Activated B cell treated with CpG ODN at 0.5 μM for 24 hours (primary cell): ENCODE results near the gene CYP46A1. TPM values are rescaled to one million over a fixed set of nuclear protein-coding genes. Genes with fewer than 3 reads are reported as not detected.

Source experiments
- ATAC-seq: fragments of 200-7000 bp; cut with Tn5 transposase; one replicate; pipeline ENCODE4 v1.10.0; 2021; ENCODE audit warnings: low read depth, mild to moderate bottlenecking, moderate library complexity
- CTCF ChIA-PET: fragments of 350-600 bp; sonication (Branson Sonifier 250); formaldehyde crosslinking; loops from one replicate; lab custom pipeline; 2021; ENCODE audit warnings: antibody characterized with exemption; lab: Charles Lee
- POLR2A ChIA-PET: fragments of 350-600 bp; sonication (Branson Sonifier 250); formaldehyde crosslinking; loops from one replicate; lab custom pipeline; 2021; ENCODE audit warnings: antibody characterized with exemption; lab: Charles Lee
- DNase-seq: peaks from one replicate; pipeline ENCODE4 v3.0.0; 2022
- H3K27ac Mint-ChIP-seq: one replicate; pipeline ENCODE4 v1.8.0; 2020; ENCODE audit warnings: mixed read lengths
- H3K27me3 Mint-ChIP-seq: one replicate; pipeline ENCODE4 v1.8.0; 2021; ENCODE audit warnings: mixed read lengths
- H3K36me3 Mint-ChIP-seq: one replicate; pipeline ENCODE4 v1.8.0; 2021; ENCODE audit warnings: low read depth, mixed read lengths
- H3K4me1 Mint-ChIP-seq: one replicate; pipeline ENCODE4 v1.8.0; 2021; ENCODE audit warnings: mixed read lengths
- H3K4me3 Mint-ChIP-seq: one replicate; pipeline ENCODE4 v1.8.0; 2020; ENCODE audit warnings: mild to moderate bottlenecking, mixed read lengths
- H3K9me3 Mint-ChIP-seq: one replicate; pipeline ENCODE4 v1.8.0; 2020; ENCODE audit warnings: mixed read lengths
- intact Hi-C: fragments of 100-400 bp; cut with micrococcal nuclease; formaldehyde crosslinking; loops from one replicate; pipeline ENCODE4 v1.15.1; 2024
- total RNA-seq: library from RNA; stranded (reverse); gene quantifications from 2 replicates; pipeline ENCODE4 v1.2.3, GENCODE V29; 2022
- TF ChIP-seq, protein P1 (sequence below): fragments of 200-600 bp; IDR thresholded peaks from one replicate; pipeline ENCODE4 v1.8.0; 2022; ENCODE audit warnings: antibody characterized with exemption, mild to moderate bottlenecking

Gene CYP46A1
- total RNA-seq, 1 donor from 2014 or later, result not detected

DNA sequence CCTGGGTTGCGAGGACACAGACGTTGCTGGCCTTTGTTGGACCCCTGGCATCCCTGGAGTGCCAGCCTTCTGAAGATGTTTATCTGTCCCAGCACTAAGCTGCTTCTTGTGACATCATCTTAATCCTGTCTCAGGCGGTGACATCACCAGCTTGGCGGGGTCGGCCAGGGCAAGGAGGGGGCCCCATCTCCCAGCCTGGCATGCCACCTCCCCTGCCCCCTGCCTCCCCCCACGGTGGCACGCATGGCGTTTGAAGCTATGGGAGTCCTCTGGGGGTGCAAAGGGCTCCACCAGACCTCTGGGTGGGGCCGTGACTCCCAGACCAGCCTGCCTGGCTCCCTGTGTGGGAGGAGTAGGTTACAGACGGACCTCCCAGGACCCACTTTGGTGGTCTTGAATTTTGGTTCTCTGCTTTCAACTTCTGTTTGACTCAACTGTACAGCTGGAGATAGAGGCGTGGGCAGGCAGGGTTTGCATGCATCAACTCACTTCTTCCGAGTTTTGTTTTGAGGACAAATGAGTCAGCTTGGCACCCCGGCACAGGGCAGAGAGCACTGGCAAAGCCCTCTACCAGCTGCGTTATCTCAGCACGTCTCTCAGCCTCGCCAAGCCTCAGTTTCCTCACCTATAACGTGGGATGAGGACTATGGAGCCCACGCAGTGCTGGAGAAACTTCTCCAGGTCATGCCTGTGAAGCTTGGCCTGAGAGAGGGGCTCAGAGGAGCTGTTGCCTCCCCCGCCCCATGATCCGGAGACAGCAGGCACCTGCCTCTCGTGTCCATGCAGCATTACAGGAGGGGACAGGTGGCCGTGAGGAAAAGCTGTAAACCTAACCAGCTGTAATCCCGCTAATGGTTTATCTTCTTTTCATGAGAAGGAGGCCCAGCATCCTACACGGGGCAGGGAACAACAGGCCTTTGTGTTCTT is 70.3 kb downstream of the CYP46A1 start:
- Mint-ChIP-seq H3K4me3 (no peak overlapping the region), H3K27ac (no peak overlapping the region), H3K27me3 (peaks cover 36% of the 10 kb centered on the region), H3K9me3 (no peaks in the 10 kb centered on the region), H3K4me1 (peaks cover 7% of the 10 kb centered on the region), H3K36me3 (no peaks in the 10 kb centered on the region)
- intact Hi-C loops, result no loop called here
- TF ChIP-seq, protein P1, sequence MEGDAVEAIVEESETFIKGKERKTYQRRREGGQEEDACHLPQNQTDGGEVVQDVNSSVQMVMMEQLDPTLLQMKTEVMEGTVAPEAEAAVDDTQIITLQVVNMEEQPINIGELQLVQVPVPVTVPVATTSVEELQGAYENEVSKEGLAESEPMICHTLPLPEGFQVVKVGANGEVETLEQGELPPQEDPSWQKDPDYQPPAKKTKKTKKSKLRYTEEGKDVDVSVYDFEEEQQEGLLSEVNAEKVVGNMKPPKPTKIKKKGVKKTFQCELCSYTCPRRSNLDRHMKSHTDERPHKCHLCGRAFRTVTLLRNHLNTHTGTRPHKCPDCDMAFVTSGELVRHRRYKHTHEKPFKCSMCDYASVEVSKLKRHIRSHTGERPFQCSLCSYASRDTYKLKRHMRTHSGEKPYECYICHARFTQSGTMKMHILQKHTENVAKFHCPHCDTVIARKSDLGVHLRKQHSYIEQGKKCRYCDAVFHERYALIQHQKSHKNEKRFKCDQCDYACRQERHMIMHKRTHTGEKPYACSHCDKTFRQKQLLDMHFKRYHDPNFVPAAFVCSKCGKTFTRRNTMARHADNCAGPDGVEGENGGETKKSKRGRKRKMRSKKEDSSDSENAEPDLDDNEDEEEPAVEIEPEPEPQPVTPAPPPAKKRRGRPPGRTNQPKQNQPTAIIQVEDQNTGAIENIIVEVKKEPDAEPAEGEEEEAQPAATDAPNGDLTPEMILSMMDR, result no peak
- CTCF ChIA-PET, result interaction anchor here (0.7 kb wide), 1 partner anchor 25 kb away, joined by 3 read pairs; no protein-coding TSS in a partner anchor
- ATAC-seq (no peak), DNase-seq (no peak)
- POLR2A ChIA-PET, result no interaction called here

DNA sequence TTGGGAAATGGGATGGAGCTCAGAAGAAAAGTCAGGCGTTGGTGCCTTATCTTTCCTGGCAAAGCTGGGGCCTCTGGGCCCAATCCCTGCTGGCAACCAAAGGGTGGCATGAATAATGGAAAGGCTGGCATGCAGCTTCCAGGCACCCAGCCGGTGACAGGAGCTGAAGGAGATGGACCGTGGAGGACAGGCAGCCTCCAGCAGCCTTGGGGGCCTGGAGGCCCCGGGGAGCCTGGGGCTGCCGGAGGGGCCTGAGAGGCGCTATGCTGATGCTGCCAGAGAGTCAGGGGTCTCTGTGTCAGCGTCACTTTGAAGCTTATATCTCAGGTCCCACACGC is 70.9 kb downstream of the CYP46A1 start:
- H3K27me3 Mint-ChIP-seq, result peaks cover 34% of the 10 kb centered on the region
- CTCF ChIA-PET, result no interaction called here
- intact Hi-C loops, result no loop called here

DNA sequence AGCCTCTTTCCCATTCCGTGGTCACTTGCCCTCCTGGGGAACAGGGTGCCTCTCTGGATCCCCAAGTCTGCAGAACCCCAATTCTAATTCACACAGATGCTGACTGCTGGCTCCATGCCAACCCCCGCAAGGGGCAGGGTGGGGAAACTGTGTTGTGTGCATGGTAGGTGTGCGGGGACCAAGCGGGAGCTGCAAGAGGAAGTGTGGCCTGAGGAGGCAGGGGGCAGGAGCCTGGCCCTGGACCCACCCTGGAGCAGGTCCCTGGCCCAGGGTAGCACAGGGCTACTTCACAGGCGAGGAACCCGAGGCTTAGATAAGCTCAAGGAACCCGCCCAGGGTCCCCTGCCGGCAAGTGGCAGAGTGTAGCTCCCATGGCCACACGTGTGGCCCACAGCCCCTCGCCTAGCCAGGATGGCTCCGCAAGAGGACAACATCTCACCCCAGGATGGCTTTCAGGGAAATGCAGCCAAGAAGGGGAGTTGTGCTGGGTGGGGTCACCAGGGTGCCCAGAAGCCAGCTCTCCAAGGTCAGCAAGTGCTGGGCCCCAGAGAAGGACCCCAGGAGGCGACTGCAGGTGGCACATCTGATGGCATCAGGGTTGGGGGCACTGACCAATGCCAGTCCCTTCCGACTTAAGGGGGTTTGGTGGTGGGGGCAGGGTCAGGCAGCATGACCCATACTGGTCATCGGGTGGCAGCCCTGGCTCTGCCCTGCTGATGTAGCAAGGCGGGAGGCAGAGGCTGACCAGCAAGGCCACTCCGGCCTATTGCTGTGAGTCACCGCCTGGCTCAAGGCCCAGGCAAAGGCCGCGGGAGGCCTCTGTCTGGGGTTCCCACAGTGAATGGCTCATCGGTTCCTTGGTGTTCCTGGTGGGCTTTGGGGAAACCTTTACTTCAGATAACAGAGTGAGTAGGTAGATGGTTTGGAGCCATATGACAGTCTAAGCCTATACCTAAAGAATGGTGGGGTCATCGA is 71.8 kb downstream of the CYP46A1 start:
- ChIA-PET POLR2A (no interaction called here), CTCF (no interaction called here)
- TF ChIP-seq, protein P1, result no peak
- no peak overlapping the region for H3K4me3 Mint-ChIP-seq
- H3K9me3 Mint-ChIP-seq, result no peaks in the 10 kb centered on the region
- H3K4me1 Mint-ChIP-seq, result peaks cover 7% of the 10 kb centered on the region
- peaks cover 32% of the 10 kb centered on the region for H3K27me3 Mint-ChIP-seq
- intact Hi-C loops, result no loop called here
- no peak for ATAC-seq
- no peak overlapping the region for H3K27ac Mint-ChIP-seq
- DNase-seq, result no peak
- H3K36me3 Mint-ChIP-seq, result no peaks in the 10 kb centered on the region

More for the DNA sequence above, 70.9 kb downstream of the CYP46A1 start:
- H3K9me3 Mint-ChIP-seq, result no peaks in the 10 kb centered on the region
- no peak overlapping the region for H3K4me3 Mint-ChIP-seq
- POLR2A ChIA-PET, result no interaction called here
- no peak for ATAC-seq
- TF ChIP-seq, protein P1, result no peak
- no peak overlapping the region for H3K27ac Mint-ChIP-seq
- no peak for DNase-seq
- no peaks in the 10 kb centered on the region for H3K36me3 Mint-ChIP-seq
- H3K4me1 Mint-ChIP-seq, result peaks cover 7% of the 10 kb centered on the region

DNA sequence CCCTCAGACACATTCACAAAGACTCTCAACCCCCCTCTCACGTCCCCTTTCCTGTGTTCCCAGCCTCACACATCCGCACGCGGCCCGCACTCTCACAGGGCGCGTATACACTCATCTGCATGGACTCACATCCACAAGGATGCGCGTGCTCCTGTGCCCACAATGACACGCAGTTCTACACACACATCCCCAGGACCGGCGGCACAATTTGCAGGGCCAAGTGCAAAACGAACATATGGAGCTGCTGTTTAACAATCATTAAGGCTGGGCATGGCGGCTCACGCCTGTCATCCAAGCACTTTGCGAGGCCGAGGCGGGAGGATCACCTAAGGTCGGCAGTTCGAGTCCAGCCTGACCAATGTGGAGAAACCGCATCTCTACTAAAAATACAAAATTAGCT is 72.7 kb downstream of the CYP46A1 start:
- Mint-ChIP-seq H3K4me1 (peaks cover 7% of the 10 kb centered on the region), H3K27me3 (peaks cover 24% of the 10 kb centered on the region), H3K27ac (no peak overlapping the region), H3K4me3 (no peak overlapping the region), H3K9me3 (no peaks in the 10 kb centered on the region), H3K36me3 (no peaks in the 10 kb centered on the region)
- ChIA-PET POLR2A (no interaction called here), CTCF (no interaction called here)
- TF ChIP-seq, protein P1, result no peak
- no peak for DNase-seq
- intact Hi-C loops, result no loop called here
- ATAC-seq, result no peak
